G401 (cell line): Measurements from ENCODE around the gene GSS. TPM values are rescaled to one million over a fixed set of nuclear protein-coding genes. Genes with fewer than 3 reads are reported as not detected.

Source experiments
- DNase-seq: peaks from one replicate; pipeline ENCODE4 v3.0.0-alpha.2; 2015; ENCODE audit warnings: low spot score
- in situ Hi-C: cut with HindIII; loops from 2 replicates; pipeline ENCODE4 v1.10.0; 2016; ENCODE audit warnings: low sequenced_read_pairs, mixed read lengths
- total RNA-seq: library from RNA; depleted of rRNA; stranded (reverse); fragments of >200 nt; shearing (Covaris generic); gene quantifications from 2 replicates; pipeline ENCODE4 v1.2.3, GENCODE V29; 2014; rRNA removed

GSS gene
- total RNA-seq, result 104 and 112 TPM in 2 replicates

DNA sequence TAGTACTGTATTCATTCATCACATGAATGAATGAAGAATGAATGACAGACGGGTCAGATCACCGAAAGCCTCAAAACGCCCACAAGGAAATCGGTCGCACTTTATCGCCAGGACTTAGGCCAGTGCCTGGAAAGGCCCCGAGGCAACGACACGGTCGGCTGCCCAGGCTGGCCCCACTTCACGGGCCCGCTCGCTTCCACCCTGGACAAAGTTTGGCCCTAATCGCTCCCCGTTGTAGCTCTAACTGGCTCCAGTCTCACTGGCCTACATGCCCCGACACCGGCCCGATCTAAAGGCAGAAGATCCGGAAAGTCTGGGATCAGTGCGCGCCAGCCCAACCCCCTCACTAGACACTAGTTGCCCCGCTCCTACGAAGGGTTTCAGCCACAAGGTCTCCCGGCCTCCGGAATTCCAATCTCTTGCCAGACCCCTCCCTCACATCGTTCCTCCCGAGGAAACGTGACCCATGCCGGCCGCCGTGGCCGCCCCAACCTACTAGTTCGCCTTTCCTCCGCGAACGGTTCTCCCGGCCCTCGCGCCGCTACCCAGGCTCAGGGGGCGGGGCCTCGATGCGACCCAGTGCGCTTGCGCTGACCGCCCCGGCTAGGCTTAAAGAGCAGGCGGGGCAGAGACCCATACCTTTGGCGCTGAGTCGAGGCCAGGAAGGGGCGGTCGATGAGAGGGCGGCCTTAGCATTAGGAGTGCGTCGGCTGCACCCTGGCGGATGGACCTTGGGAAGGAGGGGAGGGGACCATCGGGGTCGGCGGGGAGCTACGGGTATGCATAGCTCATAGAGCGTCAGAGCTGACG is at the start of gene GSS, which contains the start of gene MYH7B:
TSS of gene GSS (minus strand) at position 576 of the 810 bp plus-strand sequence. CDS start 3,954 bp downstream, outside the sequence.
TSS of gene MYH7B (plus strand) at position 638 of the 810 bp plus-strand sequence. CDS start 22,138 bp downstream, outside the sequence.
- in situ Hi-C loops, result no loop called here

DNA sequence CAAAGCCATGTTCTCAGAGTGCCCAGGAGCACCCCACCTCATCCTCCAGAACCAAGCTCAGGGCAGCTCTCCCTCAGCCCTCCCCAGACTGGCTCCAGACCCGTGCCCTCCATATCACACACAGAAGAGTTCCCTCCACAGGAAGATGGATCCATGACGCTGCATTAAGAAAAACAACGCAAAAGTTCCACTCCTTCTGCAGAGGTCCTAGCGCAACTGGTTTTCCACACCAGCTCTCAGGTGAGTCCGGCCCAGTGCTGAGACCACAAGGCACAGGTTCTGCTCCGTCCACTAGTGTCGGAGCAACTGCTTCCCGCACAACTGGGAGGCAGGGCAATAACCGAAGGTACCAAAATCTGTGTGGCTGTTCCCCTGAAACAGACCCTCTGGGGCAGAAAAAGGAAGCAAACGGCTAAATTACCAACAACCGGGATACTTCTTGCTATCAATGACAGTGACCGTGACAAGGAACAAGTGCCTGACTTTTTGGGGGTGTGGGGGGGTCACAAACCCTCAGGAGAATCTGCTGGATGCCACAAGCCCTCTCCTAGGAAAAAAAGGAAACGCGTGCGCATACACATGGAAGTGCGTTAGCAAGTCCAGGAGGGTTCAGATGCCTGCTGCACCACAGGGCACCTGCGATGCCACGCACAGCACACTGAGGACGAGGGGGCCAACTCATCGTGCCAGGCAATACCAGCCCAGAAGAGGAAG is 49.3 kb upstream of the GSS start:
- no peak for DNase-seq
- in situ Hi-C loops, result no loop called here

More for the DNA sequence above, at the start of gene GSS, which contains the start of gene MYH7B:
- DNase-seq, result peak; percentile 94

DNA sequence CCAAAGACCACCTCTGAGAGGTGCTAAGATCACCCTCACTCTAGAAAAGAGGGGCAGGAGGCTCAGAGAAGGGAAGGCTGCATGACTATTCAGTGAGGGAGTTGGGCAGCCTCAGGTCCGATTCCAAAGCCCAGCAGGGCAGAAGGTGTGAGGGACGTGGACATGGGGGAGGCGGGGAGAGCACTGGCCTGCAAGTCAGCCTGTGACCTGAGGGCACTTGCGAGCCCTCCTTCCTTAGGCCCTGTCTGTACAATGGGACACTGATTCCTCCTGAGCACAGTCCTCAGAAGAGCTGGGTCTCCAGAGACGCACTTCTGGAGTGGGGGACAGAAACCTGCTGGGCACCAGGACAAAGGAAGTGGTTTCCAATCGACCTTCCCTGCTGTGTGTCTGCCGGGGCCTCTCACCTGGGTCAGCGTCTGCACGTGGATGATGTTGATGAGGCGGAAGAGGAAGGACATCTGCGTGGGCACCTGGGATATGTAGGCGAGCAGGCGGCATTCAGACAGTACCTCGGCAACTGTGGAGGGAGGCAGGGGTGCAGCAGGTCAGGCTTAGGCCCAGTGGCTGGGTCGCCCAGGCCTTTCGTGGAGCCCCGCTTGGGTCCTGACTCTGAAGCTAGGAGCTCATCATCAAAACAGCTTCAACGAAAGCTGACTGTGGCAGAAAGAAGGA is 48.6 kb upstream of the GSS start:
- in situ Hi-C loops, result no loop called here
- no peak for DNase-seq

DNA sequence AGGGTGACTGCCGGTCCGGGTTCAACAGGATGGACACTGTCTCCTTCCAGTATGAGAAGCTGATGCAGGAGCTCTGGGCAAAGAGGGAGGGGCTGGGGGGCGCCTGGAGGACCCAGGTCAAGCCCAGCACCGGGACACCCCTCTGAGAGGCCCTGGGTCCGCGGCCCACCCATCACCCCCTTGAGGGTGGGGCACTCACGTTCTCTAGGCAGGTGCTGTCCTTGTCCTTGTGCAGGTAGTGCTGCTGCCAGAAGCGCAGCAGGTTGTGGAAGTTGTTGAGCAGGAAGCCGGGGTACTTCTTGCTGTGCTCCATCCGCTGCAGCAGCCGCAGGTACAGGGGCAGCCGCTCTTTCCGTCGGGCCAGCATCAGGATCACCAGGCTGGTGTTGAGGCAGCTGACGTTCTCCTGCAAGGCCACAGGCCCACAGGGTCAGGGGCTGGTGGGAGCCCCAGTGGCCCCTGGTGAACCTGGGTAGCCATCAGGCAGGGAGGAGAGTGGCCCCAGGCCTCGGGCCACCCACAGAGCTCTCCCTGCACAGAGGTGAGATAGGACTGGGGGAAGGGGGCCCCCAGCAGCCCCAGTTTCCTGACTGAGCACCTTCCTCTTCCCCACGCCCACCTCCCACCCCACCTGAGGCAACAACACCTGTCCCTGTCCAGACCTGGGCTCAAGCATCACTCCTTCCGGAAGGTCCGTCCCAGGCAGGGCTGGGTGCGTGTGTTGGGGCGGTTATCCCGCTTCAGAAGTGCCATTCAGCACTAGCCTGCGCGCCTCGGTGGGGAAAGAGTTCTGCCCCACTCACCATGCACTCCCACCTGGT is 47.8 kb upstream of the GSS start:
- in situ Hi-C loops, result no loop called here

DNA sequence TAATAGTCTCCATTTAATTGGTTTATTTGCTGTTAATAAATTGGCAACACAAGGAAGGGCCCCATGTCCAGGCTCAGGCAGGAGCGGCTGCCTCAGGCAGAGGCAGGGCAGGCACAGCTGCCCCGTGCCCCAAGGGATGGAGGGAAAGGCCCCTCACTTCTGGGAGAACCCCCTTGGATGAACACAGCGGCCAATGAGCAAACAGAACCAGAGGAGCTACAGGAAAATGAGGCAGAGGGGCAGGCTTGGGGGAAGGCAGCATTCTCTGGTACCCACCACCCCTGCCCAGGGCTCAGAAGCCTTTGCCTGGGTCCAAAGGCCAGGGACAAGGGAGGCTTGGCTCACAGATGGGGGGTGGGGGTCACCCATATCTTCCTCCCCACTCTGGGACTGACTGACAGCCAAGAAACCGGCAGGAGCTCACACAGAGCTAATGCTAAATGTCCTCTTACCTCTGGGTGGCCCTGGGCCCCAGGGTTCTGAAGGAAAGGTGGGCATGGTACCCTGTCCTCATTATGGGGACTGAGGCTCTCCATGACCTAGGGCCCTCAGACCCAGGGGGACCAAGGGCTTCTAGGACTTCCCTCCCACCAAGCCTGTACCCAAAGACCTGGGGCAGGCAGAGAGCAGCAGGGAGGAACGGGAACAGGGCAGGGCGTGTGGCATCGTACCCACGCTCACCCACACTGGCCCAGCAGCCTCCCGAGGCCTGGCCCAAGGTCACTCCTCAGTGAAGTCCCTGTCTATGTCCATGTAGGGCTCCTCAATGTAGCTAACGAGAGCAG is 47.0 kb upstream of the GSS start:
- in situ Hi-C loops, result no loop called here
- no peak for DNase-seq

More for the DNA sequence above, 47.8 kb upstream of the GSS start:
- no peak for DNase-seq

DNA sequence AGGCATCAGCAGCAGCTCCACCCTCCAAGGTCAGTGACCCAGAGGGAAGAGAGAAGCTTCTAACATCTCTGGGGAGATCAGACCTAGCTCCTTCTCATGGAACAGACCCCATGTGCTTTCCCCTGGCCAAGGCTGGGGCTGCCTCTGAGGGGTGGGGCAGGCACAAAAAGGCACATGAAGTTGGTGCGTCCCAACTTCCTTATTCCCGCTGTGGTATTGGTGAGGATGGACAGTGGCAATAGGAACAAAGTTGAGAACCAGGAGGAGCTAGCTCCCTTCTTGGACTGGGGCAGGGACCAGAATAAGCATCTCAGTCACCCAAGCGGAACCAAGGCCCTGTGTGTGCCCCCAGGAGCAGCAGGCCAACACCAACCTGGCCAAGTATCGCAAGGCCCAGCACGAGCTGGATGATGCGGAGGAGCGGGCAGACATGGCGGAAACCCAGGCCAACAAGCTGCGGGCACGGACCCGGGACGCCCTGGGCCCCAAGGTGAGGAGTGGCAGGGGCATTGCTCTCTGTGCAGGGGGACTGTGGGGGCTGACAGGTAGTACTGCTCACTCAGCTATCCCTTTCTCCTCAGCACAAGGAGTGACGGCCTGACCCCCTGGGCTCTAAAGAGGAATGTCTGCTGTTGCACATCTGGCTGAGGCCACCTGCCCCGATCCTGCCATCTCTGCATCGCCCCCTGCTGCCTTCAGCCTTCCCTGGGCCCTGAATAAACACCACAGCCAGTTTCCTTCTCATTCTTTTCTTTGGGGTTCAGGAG is 46.2 kb upstream of the GSS start:
- no peak for DNase-seq
- in situ Hi-C loops, result no loop called here

DNA sequence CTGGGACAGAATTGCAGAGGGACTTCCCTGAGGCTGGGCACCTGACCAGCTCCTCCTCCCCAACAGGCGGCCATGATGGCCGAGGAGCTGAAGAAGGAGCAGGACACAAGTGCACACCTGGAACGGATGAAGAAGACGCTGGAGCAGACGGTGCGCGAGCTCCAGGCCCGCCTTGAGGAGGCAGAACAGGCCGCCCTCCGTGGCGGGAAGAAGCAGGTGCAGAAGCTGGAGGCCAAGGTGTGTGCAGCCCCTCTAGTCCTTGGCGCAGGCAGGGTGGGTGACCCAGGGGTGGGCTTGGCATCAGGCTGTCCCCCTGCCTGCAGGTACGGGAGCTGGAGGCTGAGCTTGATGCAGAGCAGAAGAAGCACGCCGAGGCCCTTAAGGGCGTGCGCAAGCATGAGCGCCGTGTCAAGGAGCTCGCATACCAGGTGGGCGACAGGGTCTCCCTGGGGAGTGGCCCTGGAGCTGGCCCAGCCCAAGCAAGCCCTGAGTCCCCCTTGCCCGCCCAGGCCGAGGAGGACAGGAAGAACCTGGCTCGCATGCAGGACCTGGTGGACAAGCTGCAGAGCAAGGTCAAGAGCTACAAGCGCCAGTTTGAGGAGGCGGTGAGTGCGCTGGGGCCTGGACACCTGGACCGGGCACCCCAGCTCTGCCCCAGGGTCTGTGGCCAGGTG is 45.5 kb upstream of the GSS start:
- DNase-seq, result no peak
- in situ Hi-C loops, result no loop called here

DNA sequence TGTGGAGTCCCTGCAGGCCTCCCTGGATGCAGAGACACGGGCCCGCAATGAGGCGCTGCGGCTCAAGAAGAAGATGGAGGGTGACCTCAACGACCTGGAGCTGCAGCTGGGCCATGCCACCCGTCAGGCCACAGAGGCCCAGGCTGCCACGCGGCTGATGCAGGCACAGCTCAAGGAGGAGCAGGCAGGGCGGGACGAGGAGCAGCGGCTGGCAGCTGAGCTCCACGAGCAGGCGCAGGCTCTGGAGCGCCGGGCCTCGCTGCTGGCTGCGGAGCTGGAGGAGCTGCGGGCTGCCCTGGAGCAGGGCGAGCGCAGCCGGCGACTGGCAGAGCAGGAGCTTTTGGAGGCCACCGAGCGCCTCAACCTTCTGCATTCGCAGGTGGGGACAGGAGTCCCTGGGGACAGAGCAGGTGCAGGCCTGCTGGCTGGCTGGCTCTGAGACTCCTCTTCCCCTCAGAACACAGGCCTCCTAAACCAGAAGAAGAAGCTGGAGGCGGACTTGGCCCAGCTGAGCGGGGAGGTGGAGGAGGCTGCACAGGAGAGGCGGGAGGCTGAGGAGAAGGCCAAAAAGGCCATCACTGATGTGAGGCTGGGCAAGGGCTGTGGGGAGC is 44.8 kb upstream of the GSS start:
- in situ Hi-C loops, result no loop called here

DNA sequence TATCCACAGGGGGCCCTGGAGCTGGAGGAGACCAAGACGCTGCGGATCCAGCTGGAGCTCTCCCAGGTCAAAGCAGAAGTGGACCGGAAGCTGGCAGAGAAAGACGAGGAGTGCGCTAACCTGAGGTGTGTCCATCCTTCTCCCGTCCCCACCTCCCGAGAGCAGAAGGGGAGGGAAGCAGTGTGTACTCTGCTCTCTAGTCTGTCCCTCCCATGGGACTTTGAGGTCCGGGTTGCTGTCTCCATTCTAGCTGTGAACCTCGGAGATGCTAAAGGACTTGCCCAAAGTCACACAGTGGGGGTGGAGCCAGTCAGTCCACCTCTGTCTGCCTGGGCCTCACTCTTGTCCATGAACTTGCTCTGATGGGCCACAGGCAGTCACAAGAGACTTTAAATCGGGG is 44.2 kb upstream of the GSS start:
- DNase-seq, result no peak
- in situ Hi-C loops, result no loop called here

More for the DNA sequence above, 44.8 kb upstream of the GSS start:
- DNase-seq, result no peak

DNA sequence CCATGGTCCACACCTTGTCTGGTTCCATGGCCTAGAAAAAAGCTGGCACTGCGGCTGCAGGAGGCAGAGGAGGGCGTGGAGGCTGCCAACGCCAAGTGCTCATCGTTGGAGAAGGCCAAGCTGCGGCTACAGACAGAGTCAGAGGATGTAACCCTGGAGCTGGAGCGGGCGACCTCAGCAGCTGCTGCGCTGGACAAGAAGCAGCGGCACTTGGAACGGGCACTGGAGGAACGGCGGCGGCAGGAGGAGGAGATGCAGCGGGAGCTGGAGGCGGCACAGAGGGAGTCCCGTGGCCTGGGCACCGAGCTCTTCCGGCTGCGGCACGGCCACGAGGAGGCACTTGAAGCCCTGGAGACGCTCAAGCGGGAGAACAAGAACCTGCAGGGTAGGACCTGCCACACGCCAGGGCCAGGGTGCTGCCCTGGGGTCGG is 43.4 kb upstream of the GSS start:
- in situ Hi-C loops, result no loop called here
- DNase-seq, result peak; percentile 60

DNA sequence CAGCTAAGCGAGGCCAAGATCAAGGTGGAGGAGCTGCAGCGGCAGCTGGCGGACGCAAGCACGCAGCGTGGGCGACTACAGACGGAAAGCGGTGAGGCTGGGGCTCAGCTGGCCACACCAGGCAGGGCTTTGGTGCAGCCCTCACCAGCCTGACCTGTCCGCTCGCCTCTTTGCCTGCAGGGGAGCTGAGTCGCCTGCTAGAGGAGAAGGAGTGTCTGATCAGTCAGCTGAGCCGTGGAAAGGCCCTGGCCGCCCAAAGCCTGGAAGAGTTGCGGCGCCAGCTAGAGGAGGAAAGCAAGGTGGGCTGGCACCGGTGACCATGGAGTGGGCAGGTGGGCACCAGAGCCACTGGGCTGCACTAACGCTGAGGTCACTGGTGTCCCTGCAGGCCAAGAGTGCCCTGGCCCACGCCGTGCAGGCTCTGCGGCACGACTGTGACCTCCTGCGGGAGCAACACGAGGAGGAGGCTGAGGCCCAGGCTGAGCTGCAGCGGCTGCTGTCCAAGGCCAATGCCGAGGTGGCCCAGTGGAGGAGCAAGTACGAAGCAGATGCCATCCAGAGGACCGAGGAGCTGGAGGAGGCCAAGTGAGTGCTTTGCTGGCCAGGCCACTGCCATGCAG is 42.8 kb upstream of the GSS start:
- in situ Hi-C loops, result no loop called here
- no peak for DNase-seq

DNA sequence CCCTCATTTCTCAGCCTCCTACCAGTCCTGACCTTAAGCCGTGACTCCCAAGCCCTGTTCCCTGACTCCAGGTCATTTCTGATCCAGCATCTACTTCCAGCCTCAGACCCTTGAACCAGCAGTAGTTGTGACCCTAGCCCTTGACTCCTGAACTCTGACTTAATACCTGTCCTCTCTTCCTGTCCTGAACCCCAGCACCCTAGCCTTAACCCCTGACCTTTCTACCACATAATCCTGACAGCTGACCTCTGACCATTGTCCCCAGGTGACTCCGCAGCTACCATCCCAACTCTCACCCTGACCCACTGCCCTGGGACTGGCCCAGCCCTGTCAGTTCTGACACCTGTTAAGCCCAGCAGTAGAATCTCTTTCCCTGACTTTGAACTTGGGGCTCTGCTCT is 42.2 kb upstream of the GSS start:
- no peak for DNase-seq
- in situ Hi-C loops, result no loop called here

DNA sequence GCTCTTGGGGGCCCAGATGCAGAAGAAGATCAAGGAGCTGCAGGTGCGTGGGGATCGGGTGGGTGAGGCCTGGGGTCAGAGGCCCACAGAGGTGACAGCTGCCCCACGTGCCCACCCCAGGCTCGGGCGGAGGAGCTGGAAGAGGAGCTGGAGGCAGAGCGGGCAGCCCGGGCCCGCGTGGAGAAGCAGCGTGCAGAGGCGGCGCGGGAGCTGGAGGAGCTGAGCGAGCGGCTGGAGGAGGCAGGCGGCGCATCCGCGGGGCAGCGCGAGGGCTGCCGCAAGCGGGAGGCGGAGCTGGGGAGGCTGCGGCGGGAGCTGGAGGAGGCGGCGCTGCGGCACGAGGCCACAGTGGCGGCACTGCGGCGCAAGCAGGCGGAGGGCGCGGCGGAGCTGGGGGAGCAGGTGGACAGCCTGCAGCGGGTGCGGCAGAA is 41.5 kb upstream of the GSS start:
- peak; percentile 71 for DNase-seq
- in situ Hi-C loops, result no loop called here

DNA sequence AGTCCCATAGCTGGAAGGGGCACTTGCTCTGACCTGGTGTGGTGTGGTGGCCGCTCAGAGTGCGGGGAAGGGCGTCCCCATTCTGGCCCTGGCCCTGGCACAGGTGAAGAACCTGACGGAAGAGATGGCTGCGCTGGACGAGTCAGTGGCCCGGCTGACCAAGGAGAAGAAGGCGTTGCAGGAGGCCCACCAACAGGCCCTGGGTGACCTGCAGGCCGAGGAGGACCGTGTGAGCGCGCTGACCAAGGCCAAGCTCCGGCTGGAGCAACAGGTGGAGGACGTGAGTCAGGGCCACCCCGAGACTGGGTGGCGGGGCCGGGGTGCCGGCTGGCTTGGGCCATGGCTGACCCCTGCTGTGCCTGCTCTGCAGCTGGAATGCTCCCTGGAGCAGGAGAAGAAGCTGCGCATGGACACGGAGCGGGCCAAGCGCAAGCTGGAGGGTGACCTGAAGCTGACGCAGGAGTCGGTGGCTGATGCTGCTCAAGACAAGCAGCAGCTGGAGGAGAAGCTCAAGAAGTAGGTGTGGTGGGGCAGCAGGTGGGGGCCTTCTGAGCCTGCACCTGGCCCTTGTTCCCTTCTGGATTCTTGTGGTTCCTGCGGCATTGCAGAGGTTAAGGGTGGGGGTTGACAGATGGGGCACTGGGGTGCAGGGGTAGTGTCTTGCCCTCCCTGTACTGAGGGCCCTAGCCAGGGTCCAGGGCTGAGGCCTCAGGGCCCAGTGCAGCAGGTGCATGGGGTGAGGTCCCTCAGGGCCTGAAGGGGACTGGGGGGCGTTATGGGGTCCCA is 40.8 kb upstream of the GSS start:
- in situ Hi-C loops, result no loop called here
- no peak for DNase-seq

DNA sequence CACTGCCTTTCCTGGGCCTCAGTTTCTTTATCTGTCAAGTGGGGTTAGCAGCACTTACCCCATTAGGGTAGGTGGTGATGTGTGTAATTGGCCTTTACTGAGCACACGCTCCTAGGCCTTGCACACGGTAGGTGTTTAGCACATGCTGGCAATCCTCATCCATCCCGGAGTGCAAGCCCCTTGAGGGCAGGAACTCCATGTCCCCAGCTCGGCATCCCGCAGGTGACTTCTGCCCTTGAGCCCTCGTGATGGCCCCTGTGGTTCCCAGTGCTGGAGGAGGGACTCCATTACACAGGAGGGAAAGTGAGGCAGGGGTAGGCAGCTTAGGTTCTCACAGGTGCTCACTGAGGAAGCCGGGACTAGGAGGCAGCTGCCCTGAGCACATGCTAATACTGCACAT is 40.1 kb upstream of the GSS start:
- DNase-seq, result no peak
- in situ Hi-C loops, result no loop called here
